K562 (cell line): Measurements from ENCODE around the gene VWF. TPM values are rescaled to one million over a fixed set of nuclear protein-coding genes. Genes with fewer than 3 reads are reported as not detected.

Experiments
- ATAC-seq: fragments of 200-7000 bp; cut with Tn5 transposase; 3 replicates; pipeline ENCODE4 v1.9.1; 2020; ENCODE audit warnings: moderate library complexity
- BruUV-seq: library from RNA; stranded (reverse); fragments of 400-500 nt; replicated peaks from 2 replicates; lab custom pipeline; 2021; lab: Mats Ljungman, UMichigan
- CTCF ChIA-PET: fragments of 300-600 bp; formaldehyde crosslinking; extraction: SDS; loops from one replicate; lab custom pipeline; 2021; ENCODE audit warnings: low intra/inter-chr PET ratio; lab: Yijun Ruan, JAX
- POLR2A ChIA-PET: fragments of 300-600, 350-650 bp; sonication (Branson Sonifier 250); formaldehyde crosslinking; extraction: SDS; loops from one replicate; lab custom pipeline; 2021; ENCODE audit warnings: antibody characterized with exemption, inconsistent platforms; lab: Yijun Ruan, JAX
- DNase-seq, 4 experiments: peaks; one replicate each; pipeline versions ENCODE4 v3.0.0 to v3.0.0-alpha.2; 2011 to 2018; ENCODE audit warnings: low spot score in 3 of 4, mixed read lengths in 3 of 4; ENCODE audit errors: extremely low read depth in 1 of 4
- FAIRE-seq: peaks from 2 replicates; lab custom pipeline; 2011; peaks lifted over from hg19 to GRCh38; lab: Jason Lieb, UNC
- H2AFZ ChIP-seq: 2 replicates; pipeline ENCODE4 v1.6.0; 2011; ENCODE audit warnings: low read depth, low read length, control low read depth, inconsistent platforms
- H3K27ac ChIP-seq: fragments of 200-600 bp; 3 replicates; pipeline ENCODE4 v1.8.0; 2011; ENCODE audit warnings: low read depth, mild to moderate bottlenecking, control low read depth, inconsistent platforms, low read length, moderate library complexity, mixed read lengths; ENCODE audit errors: extremely low read depth
- H3K27me3 ChIP-seq, 2 experiments: fragments of 300-600 bp in 1 of 2; 2 replicates in 1 of 2; 3 replicates in 1 of 2; pipeline versions ENCODE4 v1.6.0 to v1.8.0; 2011; ENCODE audit warnings: inconsistent platforms in 2 of 2, low read length in 2 of 2, mild to moderate bottlenecking in 1 of 2, mixed read lengths in 1 of 2, moderate library complexity in 1 of 2; ENCODE audit not compliant: control insufficient read depth in 2 of 2, insufficient read depth in 2 of 2
- H3K36me3 ChIP-seq: fragments of 300-600 bp; 3 replicates; pipeline ENCODE4 v1.8.0; 2011; ENCODE audit warnings: mild to moderate bottlenecking, low read length, inconsistent platforms; ENCODE audit not compliant: control insufficient read depth, insufficient read depth
- H3K4me1 ChIP-seq, 2 experiments: fragments of 200-600 bp in 1 of 2; replicated peaks in 1 of 2; 2 replicates in 1 of 2; 3 replicates in 1 of 2; pipeline versions ENCODE4 v1.5.1 to v1.8.0; 2011; ENCODE audit warnings: inconsistent platforms in 2 of 2, low read length in 2 of 2, mild to moderate bottlenecking in 1 of 2, mixed read lengths in 1 of 2, moderate library complexity in 1 of 2; ENCODE audit not compliant: control insufficient read depth in 2 of 2, insufficient read depth in 2 of 2
- H3K4me2 ChIP-seq: 2 replicates; pipeline ENCODE4 v1.6.1; 2011; ENCODE audit warnings: low read length, control low read depth, inconsistent platforms, mixed read lengths; ENCODE audit not compliant: insufficient read depth
- H3K4me3 ChIP-seq: fragments of 200-600 bp; sonication (generic), shearing (Covaris generic); 2 replicates; pipeline ENCODE4 v1.5.1; 2016; ENCODE audit warnings: control low read depth, inconsistent platforms
- H3K79me2 ChIP-seq: fragments of 200-600 bp; 3 replicates; pipeline ENCODE4 v1.8.0; 2011; ENCODE audit warnings: low read length, inconsistent platforms; ENCODE audit not compliant: control insufficient read depth, insufficient read depth
- H3K9ac ChIP-seq, 2 experiments: 2 replicates each; pipeline versions ENCODE4 v1.6.0 to v1.6.1; 2011; ENCODE audit warnings: low read depth in 2 of 2, low read length in 2 of 2, control low read depth in 1 of 2, inconsistent platforms in 1 of 2, mild to moderate bottlenecking in 1 of 2, mixed read lengths in 1 of 2; ENCODE audit not compliant: insufficient read depth in 1 of 2
- H3K9me1 ChIP-seq: one replicate; pipeline ENCODE4 v1.6.0; 2011; ENCODE audit warnings: inconsistent platforms, mild to moderate bottlenecking, low read length, moderate library complexity; ENCODE audit not compliant: control insufficient read depth, insufficient read depth
- H3K9me3 ChIP-seq: replicated peaks from 2 replicates; pipeline ENCODE4 v1.5.1; 2011; ENCODE audit warnings: low read depth, low read length, inconsistent platforms; ENCODE audit not compliant: control insufficient read depth, insufficient read depth
- H4K20me1 ChIP-seq: replicated peaks from 2 replicates; pipeline ENCODE4 v1.6.1; 2011; ENCODE audit warnings: low read length, inconsistent platforms, mixed read lengths; ENCODE audit not compliant: control insufficient read depth, insufficient read depth
- CAMTA2 ChIP-seq: fragments of 250-450 bp; sonication (Bioruptor Pico); conservative IDR thresholded peaks from 2 replicates; pipeline ENCODE4 v1.5.1; 2022
- E2F1 ChIP-seq: sonication (generic); formaldehyde crosslinking; IDR thresholded peaks from 2 replicates; pipeline ENCODE4 v1.8.1; 2023; ENCODE audit warnings: mild to moderate bottlenecking, missing genetic modification reagents, moderate library complexity
- NFIX ChIP-seq: fragments of 250-450 bp; sonication (Bioruptor Pico); IDR thresholded peaks from 2 replicates; pipeline ENCODE4 v1.4.0; 2020; ENCODE audit warnings: low read depth, mild to moderate bottlenecking, moderate library complexity
- PHB2 ChIP-seq: fragments of 450-650 bp; IDR thresholded peaks from 2 replicates; pipeline ENCODE4 v1.6.1; 2017; ENCODE audit warnings: low read depth
- SIX5 ChIP-seq, 2 experiments: IDR thresholded peaks; 2 replicates each; pipeline ENCODE4 v1.6.1; 2011; ENCODE audit warnings: low read length in 2 of 2, borderline replicate concordance in 1 of 2, low read depth in 1 of 2, mild to moderate bottlenecking in 1 of 2, moderate library complexity in 1 of 2; ENCODE audit not compliant: insufficient read depth in 1 of 2
- ZBTB7A ChIP-seq: IDR thresholded peaks from 2 replicates; pipeline ENCODE4 v1.6.1; 2011; ENCODE audit warnings: low read depth, mild to moderate bottlenecking, low read length, moderate library complexity, borderline replicate concordance; ENCODE audit not compliant: control insufficient read depth
- ZNF232 ChIP-seq: sonication (generic); formaldehyde crosslinking; IDR thresholded peaks from 2 replicates; pipeline ENCODE4 v1.8.0; 2022; ENCODE audit warnings: mild to moderate bottlenecking, missing genetic modification reagents
- ZNF253 ChIP-seq: fragments of 250-450 bp; sonication (Bioruptor Pico); conservative IDR thresholded peaks from 2 replicates; pipeline ENCODE4 v1.6.1; 2021; ENCODE audit warnings: mild to moderate bottlenecking
- ZNF696 ChIP-seq: fragments of 250-450 bp; sonication (Bioruptor Pico); conservative IDR thresholded peaks from 2 replicates; pipeline ENCODE4 v1.4.0; 2020; ENCODE audit warnings: mild to moderate bottlenecking, moderate library complexity
- WGBS: fragments of 100-300 bp; shearing (Covaris generic); methylation state at CpG from one replicate; pipeline ENCODE4 v1.1.6; 2016; ENCODE audit warnings: low coverage, mixed read lengths; ENCODE audit not compliant: insufficient coverage; ENCODE audit errors: missing lambda C conversion rate; 5-methylcytosine and 5-hydroxymethylcytosine counted together
- in situ Hi-C: fragments of 300-500 bp; cut with MboI; formaldehyde crosslinking; loops from 4 replicates; pipeline ENCODE4 v1.15.0; 2018; ENCODE audit warnings: inconsistent platforms, mixed read lengths
- intact Hi-C: fragments of 100-400 bp; cut with micrococcal nuclease; formaldehyde crosslinking; loops from 2 replicates; pipeline ENCODE4 v1.14.2; 2022
- polyA plus RNA-seq, 8 experiments: library from polyadenylated mRNA; depleted of rRNA in 4 of 8; stranded (reverse) in 5 of 8; unstranded in 3 of 8; fragments of >200 nt; fragmentation: Nextera tagmentation in 2 of 8; fragmentation: Illumina TruSeq in 1 of 8; extraction: Ambion mirVana in 2 of 8; extraction: Trizol in 1 of 8; gene quantifications; 2 replicates each; pipeline versions ENCODE4 v1.2.1 to v1.2.3, GENCODE V29; 2011 to 2014; ENCODE audit warnings: inconsistent platforms in 1 of 8, missing spikeins in 1 of 8
- total RNA-seq, 7 experiments: library from RNA; depleted of rRNA in 6 of 7; stranded (reverse); fragments of >200 nt in 6 of 7; fragmentation: Illumina TruSeq in 2 of 7; extraction: Trizol in 2 of 7; gene quantifications; 2 replicates each; pipeline versions ENCODE4 v1.2.1 to v1.2.3, GENCODE V29; 2011 to 2021; ENCODE audit warnings: low replicate concordance in 1 of 7
- TF ChIP-seq, protein P1 (sequence below), 2 experiments: fragments of 450-650 bp in 1 of 2; sonication (generic) in 1 of 2; formaldehyde crosslinking in 1 of 2; IDR thresholded peaks; 2 replicates each; pipeline versions ENCODE4 v1.7.1 to v1.9.0; 2016 to 2022; ENCODE audit warnings: inconsistent platforms in 1 of 2, mild to moderate bottlenecking in 1 of 2, missing genetic modification reagents in 1 of 2
- TF ChIP-seq, protein P2 (sequence below): sonication (generic); formaldehyde crosslinking; IDR thresholded peaks from 2 replicates; pipeline ENCODE4 v1.8.0; 2022; ENCODE audit warnings: mild to moderate bottlenecking, low read depth, missing genetic modification reagents

VWF gene
- total and polyA plus RNA-seq, 9 of the 15 experiments (the other 6 are each of a cell fraction or from before 2014, with no cell fraction given), result 0.53 TPM; not detected in 8

GRCh38 chr12:5977556-5977955 lies 146.9 kb downstream of the VWF start:
- no peak for ATAC-seq
- no TSS peak for BruUV-seq
- Histone ChIP-seq H3K27ac (no peak overlapping the region), H3K9ac (no peak overlapping the region), H3K9me1 (no peaks in the 10 kb centered on the region), H2AFZ (no peak overlapping the region), H4K20me1 (no peaks in the 10 kb centered on the region), H3K4me1 (no peaks in the 10 kb centered on the region), H3K36me3 (no peaks in the 10 kb centered on the region), H3K79me2 (no peaks in the 10 kb centered on the region), H3K27me3 (peaks cover 0 to 24% of the 10 kb centered on the region in 2 experiments; a peak in 2 of 5 replicates), H3K4me3 (no peak overlapping the region), H3K4me2 (no peak overlapping the region), H3K9me3 (no peaks in the 10 kb centered on the region)
- intact Hi-C loops (no loop called here), in situ Hi-C loops (no loop called here)
- 2% methylated on average over 6 of the region's 6 CpGs for WGBS
- FAIRE-seq, result no peak
- CTCF ChIA-PET, result no interaction called here
- no peak for DNase-seq
- POLR2A ChIA-PET, result no interaction called here
- TF ChIP-seq SIX5 (IDR thresholded peaks at IDR 0.05; ENCODE audit: borderline replicate concordance in 1 of 2, insufficient read depth in 1 of 2, low read depth in 1 of 2, low read length in 2 of 2), result no peak
- TF ChIP-seq NFIX (CRISPR knock-in tag), result no peak
- TF ChIP-seq ZNF253 (CRISPR knock-in tag), result no peak
- no peak for TF ChIP-seq E2F1 (CRISPR knock-in tag)
- TF ChIP-seq, protein P1, sequence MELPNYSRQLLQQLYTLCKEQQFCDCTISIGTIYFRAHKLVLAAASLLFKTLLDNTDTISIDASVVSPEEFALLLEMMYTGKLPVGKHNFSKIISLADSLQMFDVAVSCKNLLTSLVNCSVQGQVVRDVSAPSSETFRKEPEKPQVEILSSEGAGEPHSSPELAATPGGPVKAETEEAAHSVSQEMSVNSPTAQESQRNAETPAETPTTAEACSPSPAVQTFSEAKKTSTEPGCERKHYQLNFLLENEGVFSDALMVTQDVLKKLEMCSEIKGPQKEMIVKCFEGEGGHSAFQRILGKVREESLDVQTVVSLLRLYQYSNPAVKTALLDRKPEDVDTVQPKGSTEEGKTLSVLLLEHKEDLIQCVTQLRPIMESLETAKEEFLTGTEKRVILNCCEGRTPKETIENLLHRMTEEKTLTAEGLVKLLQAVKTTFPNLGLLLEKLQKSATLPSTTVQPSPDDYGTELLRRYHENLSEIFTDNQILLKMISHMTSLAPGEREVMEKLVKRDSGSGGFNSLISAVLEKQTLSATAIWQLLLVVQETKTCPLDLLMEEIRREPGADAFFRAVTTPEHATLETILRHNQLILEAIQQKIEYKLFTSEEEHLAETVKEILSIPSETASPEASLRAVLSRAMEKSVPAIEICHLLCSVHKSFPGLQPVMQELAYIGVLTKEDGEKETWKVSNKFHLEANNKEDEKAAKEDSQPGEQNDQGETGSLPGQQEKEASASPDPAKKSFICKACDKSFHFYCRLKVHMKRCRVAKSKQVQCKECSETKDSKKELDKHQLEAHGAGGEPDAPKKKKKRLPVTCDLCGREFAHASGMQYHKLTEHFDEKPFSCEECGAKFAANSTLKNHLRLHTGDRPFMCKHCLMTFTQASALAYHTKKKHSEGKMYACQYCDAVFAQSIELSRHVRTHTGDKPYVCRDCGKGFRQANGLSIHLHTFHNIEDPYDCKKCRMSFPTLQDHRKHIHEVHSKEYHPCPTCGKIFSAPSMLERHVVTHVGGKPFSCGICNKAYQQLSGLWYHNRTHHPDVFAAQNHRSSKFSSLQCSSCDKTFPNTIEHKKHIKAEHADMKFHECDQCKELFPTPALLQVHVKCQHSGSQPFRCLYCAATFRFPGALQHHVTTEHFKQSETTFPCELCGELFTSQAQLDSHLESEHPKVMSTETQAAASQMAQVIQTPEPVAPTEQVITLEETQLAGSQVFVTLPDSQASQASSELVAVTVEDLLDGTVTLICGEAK (IDR thresholded peaks at IDR 0.05), result no peak
- TF ChIP-seq, protein P1 (CRISPR knock-in tag; IDR thresholded peaks at IDR 0.05), result no peak
- TF ChIP-seq, protein P2, sequence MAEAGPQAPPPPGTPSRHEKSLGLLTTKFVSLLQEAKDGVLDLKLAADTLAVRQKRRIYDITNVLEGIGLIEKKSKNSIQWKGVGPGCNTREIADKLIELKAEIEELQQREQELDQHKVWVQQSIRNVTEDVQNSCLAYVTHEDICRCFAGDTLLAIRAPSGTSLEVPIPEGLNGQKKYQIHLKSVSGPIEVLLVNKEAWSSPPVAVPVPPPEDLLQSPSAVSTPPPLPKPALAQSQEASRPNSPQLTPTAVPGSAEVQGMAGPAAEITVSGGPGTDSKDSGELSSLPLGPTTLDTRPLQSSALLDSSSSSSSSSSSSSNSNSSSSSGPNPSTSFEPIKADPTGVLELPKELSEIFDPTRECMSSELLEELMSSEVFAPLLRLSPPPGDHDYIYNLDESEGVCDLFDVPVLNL, result no peak
- no peak for TF ChIP-seq ZBTB7A
- no peak for TF ChIP-seq ZNF696 (CRISPR knock-in tag)
- no peak for TF ChIP-seq ZNF232 (CRISPR knock-in tag)
- no peak for TF ChIP-seq CAMTA2 (CRISPR knock-in tag)
- no peak for TF ChIP-seq PHB2
